GM18873 (cell line): ENCODE results near the gene LINGO4.

Experiments used
- ATAC-seq: cut with Tn5 transposase; IDR thresholded peaks from one replicate; pipeline ENCODE4 v1.9.1; 2021; ENCODE audit warnings: mild to moderate bottlenecking, moderate library complexity, moderate number of reproducible peaks; ENCODE audit not compliant: unreplicated experiment, low FRiP score

The LINGO4 gene, protein sequence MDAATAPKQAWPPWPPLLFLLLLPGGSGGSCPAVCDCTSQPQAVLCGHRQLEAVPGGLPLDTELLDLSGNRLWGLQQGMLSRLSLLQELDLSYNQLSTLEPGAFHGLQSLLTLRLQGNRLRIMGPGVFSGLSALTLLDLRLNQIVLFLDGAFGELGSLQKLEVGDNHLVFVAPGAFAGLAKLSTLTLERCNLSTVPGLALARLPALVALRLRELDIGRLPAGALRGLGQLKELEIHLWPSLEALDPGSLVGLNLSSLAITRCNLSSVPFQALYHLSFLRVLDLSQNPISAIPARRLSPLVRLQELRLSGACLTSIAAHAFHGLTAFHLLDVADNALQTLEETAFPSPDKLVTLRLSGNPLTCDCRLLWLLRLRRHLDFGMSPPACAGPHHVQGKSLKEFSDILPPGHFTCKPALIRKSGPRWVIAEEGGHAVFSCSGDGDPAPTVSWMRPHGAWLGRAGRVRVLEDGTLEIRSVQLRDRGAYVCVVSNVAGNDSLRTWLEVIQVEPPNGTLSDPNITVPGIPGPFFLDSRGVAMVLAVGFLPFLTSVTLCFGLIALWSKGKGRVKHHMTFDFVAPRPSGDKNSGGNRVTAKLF

DNA sequence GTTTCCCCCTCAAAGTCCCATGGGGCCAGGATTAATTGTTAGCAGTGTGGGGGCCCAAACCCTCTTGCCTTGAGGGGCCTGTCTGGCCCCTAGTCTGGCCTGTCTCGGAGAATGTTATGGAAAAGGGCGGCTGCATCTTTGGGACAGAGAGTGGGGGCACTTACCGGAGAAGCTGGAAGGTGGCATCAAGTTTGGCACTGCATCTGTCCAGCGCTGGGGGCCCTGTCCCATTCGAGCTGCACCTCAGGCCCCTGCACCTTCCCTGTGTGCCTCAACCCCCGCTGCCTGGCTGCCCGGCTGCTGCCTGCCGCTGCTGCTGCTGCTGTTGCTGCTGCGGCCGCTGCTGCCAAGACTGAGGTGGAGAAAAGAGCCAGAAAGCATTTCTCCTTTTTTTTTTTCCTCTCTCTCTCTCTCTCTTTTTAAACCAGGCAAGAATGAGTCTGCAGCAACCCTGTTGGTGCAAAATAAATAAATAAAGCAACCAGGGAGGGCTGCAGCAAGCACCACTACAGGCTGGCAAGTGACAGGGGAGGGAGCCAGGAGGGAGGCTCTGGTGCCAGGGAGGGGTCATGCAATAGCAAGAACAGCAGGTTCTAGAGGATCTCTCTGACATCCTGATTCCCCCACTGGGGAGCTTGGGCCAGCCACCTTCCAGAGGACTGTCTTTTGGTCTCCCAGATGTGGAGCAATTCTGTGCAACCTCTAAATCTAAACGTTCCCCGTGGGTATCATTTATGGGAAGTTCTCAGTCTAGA lies at the start of gene LINGO4:
Gene LINGO4 (minus strand): TSS at position 354 of the 755 bp plus-strand sequence. CDS start 2,715 bp downstream, outside the sequence.
- no peak for ATAC-seq

DNA sequence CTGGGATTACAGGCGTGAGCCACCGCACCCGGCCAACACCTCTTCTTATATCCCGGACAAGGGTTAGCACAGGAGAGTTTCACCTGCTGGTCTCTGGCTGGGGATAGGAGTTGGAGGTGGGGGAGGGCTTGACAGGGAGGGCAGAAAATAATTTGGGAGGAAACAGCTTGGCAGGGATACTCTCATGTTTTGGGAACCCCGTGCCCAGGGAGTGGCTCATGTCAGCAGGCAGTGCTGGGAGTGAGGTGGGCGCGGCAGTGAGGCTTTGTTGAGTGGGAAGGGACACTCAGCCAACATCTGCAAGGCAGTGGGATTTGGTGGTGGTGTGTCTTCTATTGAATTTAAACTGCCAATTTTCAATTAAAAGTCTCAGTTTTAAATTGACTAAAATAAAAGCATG lies 49.4 kb upstream of the LINGO4 start:
- ATAC-seq: no peak

DNA sequence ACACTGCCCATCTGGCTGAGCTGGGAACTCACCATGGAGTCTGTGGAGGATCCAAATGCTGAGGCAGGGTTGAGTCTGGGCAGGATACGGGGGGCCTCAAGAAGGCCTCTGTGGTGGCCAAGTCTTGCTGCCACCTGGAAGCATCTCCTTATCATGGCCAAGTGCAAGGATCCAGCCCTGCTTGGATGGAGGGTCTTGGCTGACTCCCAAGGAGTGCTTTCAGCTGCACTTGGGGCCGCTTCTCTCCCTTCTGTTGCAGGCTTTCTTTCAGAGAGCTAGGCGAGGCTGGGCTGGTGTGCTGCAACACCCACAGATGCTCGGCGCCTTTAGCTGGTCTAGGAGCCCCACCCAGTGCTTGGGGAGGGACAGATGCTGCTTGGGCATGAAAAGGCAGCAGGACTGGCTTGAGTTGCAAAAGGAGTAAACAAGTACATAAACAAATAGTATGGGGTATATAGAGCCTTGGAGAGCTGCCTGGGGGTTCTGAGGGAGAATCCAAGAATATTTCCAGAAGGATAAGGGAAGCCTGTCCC lies 48.3 kb upstream of the LINGO4 start, which contains the start of gene THEM5:
Gene THEM5 (minus strand): TSS at position 302 of the 533 bp plus-strand sequence. CDS start 147 bp downstream, at position 155.
- no peak for ATAC-seq

DNA sequence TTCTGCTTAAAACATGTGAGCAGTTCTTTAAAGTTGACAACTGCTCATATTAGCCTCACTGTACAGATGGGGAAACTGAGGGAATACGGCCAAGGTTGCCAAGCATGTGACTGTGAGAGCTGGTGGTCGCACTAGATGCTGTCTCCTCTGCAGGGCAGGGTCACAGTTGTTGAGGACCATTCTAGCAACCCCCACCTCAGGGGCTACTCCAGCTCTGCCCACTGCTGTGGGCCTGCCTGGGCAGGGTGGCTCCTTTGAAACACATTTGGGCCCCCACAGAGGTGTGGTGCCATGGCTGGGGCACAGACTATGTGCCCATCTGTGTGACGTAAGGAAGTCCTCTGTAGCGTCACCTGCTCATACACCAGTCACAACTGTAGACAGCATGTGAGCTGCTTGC lies 47.5 kb upstream of the LINGO4 start:
- ATAC-seq: no peak

DNA sequence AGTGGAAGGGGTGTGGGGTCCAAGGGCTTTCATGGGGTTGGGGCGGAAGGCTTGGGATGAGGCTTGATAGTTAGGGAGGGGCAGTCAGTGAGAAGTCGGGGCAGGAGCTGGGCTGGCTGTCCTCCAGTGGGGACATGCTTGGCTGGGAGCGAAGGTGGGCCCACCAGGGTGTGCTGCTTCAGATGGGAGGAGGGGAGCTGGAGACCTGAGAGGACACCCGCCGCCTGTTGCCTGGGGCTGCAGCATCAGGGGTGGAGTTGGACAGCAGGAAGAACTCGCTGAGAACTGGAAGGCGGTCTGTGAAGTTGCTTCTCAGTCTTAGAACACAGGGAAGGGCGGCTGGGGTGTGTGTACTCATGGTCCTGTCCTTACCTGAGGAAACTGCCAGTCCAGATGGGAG lies 46.7 kb upstream of the LINGO4 start:
- ATAC-seq: no peak

DNA sequence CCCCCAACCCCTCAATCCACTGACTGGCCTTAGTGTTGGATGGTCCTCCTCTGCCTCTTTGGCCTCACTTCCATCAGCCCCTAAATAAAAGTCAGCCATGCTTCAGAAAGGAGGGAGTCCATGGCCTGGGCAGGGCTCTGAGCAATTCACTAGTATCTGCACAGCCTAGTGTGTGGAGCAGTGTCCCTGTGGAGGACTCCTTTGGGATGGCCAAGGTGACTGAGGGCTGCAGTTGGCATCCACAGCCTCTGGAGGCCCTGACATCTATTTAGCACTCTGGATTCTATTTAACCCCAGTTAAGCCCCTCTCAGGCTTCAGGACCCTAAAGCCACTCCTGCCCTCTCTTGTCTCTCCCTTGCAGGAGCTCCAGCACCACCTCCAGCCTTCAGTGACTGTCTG lies 44.7 kb upstream of the LINGO4 start:
- no peak for ATAC-seq

DNA sequence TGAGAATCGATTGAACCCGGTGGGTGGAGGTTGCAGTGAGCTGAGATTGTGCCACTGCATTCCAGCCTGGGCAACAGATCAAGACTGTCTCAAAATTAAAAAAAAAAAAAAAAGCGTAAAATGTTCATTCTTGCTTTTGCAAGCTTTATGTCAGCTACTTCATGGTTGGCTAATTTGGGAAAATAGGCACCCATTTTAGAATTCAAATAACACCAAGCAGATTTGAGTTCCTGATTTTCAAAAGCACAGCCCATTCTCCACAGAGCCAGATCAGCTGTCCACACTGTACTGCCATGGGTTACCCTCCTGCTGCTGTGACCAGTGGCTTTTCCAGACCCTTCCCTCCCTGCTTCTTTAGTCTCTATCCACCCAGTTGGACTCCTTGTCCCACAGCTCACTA lies 43.9 kb upstream of the LINGO4 start:
- no peak for ATAC-seq

DNA sequence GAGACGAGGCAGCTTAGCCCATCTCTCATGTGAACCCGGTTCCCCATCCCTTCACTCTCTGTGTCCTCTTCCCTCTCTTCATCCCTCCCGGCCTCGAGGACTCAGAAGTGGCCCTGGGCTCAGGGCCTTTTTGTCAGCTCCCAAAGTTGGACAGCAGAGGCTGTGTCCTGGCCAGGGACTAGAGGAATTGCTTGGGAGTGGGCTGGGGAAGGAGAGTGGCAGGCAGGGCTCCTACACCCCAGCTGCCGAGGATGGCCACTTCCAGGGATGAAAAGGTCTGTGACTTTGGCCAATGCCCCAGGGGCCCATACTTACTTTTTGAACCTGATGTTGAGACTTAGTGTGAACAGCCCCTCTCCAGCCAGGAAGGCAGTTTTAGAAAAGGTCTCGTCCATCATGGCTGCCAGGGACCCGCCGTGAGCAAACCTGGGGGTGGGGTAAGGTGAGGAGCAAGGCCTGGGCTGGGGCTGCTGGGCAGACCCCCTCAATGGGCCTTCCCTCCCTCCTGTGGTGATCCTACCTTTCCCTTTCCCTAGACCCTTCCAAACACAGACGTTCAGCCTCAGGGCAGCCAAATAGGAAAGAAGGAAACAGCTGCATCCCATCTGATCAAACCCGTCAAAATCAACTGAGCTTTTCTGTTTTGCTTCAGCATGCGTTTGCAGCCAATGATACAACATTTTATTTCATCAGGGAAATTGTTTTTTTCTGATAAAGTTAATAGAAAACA lies 42.8 kb upstream of the LINGO4 start:
- no peak for ATAC-seq

DNA sequence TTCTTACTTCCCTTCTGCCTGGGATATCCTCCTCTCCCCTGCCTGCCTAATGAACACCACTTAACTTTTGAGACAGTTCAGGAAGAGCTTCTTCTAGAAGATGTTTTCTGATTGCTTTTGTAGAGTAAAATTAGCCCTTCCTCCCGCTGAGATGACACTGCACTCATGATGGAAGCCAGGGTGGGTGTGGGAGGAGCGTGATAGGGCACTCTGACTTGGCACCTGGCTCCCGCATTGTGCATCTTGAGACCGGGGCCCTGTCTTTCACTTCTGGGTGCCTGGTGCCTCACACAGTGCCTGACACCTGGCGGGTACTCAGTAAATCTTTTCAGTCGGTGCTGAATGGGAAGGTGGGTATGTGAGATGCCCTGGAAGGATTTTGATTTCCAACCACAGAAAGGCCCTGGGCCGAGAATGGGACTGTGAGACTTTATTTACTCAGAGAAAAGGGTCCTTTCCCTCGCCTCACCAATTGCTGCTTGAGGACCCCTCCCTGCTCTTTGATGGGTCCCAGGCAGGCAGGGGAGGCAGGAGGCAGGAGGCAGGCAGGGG lies 41.5 kb upstream of the LINGO4 start:
- no peak for ATAC-seq

DNA sequence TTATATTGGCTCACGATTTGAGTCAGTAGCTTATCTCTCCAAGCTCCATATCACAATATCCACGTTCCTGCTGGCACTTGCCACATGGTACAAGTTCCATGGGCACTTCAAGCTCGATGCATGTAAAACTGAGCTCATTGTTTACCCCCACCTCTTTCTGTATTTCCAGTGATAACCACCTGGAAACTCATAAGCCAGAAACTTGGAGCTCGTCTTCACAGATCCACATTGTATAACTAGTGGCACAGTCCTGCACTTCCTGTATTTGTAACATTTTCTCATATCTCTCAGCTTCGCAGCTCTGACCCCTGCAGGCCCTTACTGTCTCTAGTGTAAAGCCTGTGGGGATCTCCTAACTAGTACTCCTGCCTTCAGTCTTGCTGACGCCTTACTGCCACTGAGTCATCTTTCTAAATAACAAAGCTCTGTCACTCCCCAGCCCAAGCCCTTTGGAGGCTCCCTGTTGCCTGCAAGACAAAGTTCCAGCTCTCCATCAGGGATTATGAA lies 40.9 kb upstream of the LINGO4 start:
- no peak for ATAC-seq

DNA sequence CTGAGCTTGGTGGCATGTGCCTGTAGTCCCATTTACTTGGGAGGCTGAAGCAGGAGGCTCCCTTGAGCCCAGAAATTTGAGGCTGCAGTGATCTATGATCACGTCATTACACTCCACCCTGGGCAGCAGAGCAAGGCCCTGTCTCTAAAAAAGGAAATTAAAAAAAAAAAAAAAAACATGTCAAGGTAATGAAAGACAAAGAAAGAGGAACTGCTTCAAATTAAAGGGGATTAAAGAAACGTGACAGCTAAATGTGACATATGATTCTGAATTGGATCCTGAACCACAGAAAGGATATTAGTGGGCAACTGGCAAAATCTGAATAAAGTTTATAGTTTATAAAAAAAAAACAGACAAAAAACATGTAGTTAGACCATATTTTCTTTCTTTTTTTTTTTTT lies 38.2 kb upstream of the LINGO4 start:
- ATAC-seq: no peak

DNA sequence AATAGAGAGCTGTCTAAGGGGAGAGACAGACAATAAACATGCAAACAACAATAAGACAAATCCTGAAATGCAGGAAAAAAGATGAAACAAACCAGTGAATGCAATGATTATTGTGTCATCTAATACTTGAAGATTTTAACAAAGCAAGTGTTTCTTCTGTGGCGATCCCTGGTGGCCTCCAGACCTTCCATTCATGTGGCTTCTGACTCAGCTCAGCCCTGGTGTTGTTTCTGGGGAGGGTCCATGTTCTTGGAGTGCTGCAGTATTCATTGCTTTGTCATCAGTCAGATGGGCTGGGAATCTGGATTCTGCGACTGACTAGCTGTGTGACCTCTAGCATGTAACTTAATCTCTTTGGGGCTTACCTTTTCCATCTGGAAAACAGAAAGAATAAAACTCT lies 35.9 kb upstream of the LINGO4 start:
- no peak for ATAC-seq

DNA sequence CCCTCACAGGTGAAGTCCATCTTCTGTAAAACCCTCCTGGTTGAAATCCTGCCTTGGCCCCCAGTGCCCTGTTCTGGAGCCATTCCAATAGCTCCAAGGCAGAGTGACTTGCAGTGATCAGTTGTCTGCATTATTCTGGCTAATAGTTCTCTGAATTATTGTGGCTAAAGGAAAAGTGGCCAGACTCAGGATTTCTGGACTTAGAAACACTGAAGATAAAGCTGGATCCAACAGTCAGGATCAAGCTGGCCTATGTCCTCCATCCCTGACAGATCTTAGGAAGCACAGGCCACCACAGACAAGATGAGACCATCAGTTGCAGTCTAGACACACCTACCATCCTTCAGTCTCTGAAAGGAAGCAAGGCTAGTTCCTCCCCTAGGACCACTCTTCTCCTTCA lies 35.2 kb upstream of the LINGO4 start:
- ATAC-seq: no peak

DNA sequence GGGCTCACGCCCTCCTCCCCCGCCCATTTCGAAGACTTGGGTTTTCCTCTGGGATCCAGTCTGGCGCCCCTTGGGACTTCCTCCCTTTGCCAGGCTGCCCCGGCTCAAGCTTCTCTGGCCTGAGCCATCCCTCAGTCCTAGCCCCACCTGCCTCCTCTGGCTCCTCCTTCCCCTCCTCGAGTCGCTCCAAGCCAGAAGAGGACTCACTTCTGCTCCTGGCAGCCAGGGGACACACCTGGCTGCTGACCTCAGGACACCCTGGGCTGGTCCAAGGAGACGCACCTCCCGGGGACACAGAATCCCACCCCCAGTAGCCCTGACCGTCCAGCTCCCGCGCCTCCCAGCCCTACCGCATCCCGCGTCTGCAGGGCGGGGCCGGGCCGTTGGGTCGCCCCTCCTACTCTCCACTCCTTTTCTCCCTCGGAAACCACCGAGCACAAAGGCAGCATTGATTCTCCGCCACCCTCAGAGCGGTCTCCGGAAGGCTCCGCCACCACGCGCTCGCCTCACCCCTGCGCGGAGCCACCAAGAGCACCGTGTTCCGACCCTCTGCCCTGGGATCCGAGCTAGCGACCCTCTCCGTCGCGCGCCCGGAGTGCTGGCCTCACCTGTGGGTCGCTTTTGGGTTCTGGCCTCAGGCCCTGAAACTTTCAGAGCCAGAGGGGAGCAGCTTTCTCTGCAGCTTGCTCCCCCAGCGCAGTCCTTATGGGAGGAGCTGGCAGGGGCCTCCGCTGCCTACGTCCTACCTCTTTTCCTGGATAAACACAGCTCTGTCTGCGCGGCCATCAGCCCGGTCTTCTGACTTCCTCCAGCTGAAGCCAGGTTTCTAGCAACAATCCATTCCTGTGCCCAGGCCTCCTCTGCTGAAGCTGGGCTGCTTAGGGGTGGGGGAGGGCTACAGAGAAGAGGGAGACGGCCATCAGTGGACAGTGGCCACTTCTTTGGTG lies 34.5 kb upstream of the LINGO4 start, which contains the start of gene C2CD4D:
Gene C2CD4D (minus strand): TSS at position 364 of the 947 bp plus-strand sequence. CDS start 831 bp downstream, outside the sequence.
- no peak for ATAC-seq

DNA sequence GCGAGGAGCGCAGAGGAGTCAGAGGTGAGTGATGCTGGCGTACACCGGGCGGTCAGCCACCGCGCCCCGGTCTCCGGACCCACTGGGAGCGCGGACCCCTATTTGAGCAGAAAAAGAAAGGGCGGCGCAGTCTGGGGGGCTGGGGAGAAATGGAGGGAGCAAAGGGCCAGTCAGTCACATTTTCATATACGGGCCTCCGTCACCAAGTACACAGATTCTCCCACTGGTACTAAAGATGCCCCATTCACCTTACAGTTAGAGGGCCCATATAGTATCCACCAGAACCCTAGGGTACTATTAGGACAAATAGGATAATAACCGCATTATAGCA lies 33.8 kb upstream of the LINGO4 start:
- no peak for ATAC-seq

DNA sequence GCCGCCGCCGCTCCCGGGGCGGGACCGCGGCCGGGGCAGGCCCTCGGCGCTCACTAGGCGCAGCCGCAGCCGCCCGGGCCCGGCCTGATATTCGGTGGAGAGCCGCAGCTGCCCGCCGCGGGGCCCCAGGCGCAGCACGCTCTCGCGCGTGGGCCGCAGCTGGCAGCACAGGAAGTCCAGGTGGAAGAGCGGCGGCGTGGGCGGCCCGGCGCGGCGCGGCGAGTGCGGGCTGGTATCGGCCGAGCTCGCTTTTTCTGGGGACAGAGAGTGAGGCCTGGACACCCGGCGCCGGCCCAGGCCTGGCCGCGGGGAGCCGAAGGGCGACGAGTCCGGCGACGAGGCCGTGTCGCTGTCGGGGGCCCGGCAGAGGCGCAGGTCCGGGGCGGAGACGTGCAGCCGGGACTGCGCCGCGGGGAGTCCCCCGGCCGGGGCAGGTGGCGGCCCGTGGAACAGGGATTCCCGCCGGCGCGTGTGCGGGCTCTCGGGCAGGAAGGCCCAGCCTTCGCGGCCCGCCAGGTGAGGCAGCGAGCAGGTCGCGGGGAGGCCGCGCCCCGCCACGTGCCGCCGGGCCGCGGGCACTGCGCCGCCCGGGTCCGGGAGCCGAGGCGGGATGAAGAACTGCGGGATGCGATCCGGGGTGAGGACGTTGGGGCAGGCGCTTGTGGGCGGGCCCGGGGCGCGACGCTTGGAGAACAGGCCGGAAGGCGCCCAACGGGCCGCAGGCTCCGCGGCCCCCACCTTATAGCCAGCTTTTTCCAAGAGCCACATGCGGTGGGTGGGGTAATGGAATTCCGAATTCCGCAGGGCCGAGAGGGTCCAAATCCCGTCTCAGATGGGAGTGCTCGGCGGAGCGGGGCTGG lies 33.2 kb upstream of the LINGO4 start:
- no peak for ATAC-seq

DNA sequence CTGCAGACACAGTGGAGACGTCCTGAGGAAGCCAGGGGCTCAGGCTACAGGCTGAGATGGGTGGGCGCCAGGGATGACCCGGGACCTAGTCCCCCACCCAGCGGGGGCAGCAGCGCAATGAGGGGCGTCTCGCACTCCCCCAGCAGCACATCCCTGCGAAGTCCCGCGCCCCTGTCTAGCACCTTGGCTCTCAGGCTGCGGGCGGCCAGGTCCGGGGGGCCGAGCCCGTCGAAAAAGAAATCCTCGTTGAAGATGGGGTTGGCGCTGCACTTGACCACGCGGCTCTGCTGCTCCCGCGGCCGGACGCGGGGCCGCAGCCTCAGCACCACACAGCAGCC lies 32.6 kb upstream of the LINGO4 start:
- no peak for ATAC-seq

DNA sequence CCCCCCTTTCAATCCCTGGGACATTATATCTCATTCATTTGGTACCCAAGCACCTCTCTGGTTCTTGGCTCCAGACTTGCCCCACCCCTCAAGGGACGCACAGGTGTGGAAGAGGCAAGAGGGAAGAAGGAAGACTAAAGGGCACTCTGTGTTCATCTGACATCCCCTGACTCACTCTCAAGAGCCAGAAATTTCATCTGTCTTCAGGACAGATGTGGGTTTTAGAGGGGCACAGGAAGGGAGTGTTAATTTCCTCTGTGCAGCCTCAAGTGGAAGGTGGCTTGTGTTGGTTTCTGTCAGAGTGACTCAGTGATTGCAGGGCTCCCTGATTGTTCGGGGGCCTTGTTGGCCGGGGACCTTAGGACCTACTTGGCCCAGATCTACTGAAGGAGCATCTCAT lies 32.0 kb upstream of the LINGO4 start:
- ATAC-seq: no peak
